Heart left ventricle (tissue), 16 donors: Measurements from ENCODE around the gene SHC3. TPM values are rescaled to one million over a fixed set of nuclear protein-coding genes. Genes with fewer than 3 reads are reported as not detected.

ENCODE experiments used
- ATAC-seq, 4 donors: fragments of 200-7000 bp; cut with Tn5 transposase; one replicate each; pipeline ENCODE4 v1.9.1; 2020 to 2022; ENCODE audit warnings: moderate library complexity in 4 of 4, mild to moderate bottlenecking in 3 of 4, moderate number of reproducible peaks in 1 of 4
- DNase-seq, 5 donors: peaks; one replicate each; pipeline ENCODE4 v3.0.0-alpha.2; 2020
- H3K27ac ChIP-seq, 12 donors: fragments of 200-600 bp; sonication (generic) in 4 of 12; one replicate each; pipeline versions ENCODE4 v1.5.0 to v1.8.0; 2016 to 2022; ENCODE audit warnings: mild to moderate bottlenecking in 2 of 12
- H3K27me3 ChIP-seq, 9 donors: fragments of 200-600 bp; sonication (generic) in 2 of 9; one replicate each; pipeline versions ENCODE4 v1.5.1 to v1.8.0; 2016 to 2022; ENCODE audit warnings: mild to moderate bottlenecking in 3 of 9
- H3K36me3 ChIP-seq, 9 donors: fragments of 200-600 bp; sonication (generic) in 2 of 9; one replicate each; pipeline versions ENCODE4 v1.5.0 to v1.8.0; 2018 to 2022; ENCODE audit warnings: mild to moderate bottlenecking in 2 of 9
- H3K4me1 ChIP-seq, 12 donors: fragments of 200-600 bp; sonication (generic) in 4 of 12; one replicate each; pipeline versions ENCODE4 v1.5.0 to v1.8.0; 2016 to 2022; ENCODE audit warnings: mild to moderate bottlenecking in 3 of 12
- H3K4me3 ChIP-seq, 12 donors: fragments of 200-600 bp; sonication (generic) in 4 of 12; one replicate each; pipeline versions ENCODE4 v1.5.0 to v1.8.0; 2017 to 2022; ENCODE audit warnings: mild to moderate bottlenecking in 9 of 12, moderate library complexity in 4 of 12
- H3K9me3 ChIP-seq, 12 donors: fragments of 200-600 bp; sonication (generic) in 4 of 12; one replicate each; pipeline versions ENCODE4 v1.5.0 to v1.8.0; 2016 to 2022; ENCODE audit warnings: mild to moderate bottlenecking in 1 of 12
- CTCF ChIP-seq, 12 donors: fragments of 200-600 bp; sonication (generic) in 4 of 12; IDR thresholded peaks; one replicate each; pipeline versions ENCODE4 v1.5.0 to v1.8.0; 2018 to 2022; ENCODE audit warnings: antibody characterized with exemption in 12 of 12, mild to moderate bottlenecking in 5 of 12
- POLR2A ChIP-seq, 2 donors: fragments of 450-650 bp; IDR thresholded peaks; one replicate each; pipeline ENCODE4 v1.6.1; 2017; ENCODE audit warnings: antibody characterized with exemption in 2 of 2, mild to moderate bottlenecking in 2 of 2, moderate library complexity in 2 of 2
- WGBS, 4 donors: extraction: QIAGEN DNeasy Blood & Tissue Kit in 2 of 4; methylation state at CpG; one replicate each; pipeline versions ENCODE4 v1.1.5 to v1.1.7; 2013 to 2018; 5-methylcytosine and 5-hydroxymethylcytosine counted together
- intact Hi-C, 10 donors: fragments of 100-400 bp; cut with DNase I; formaldehyde crosslinking; loops; one replicate each; pipeline versions ENCODE4 v1.11.1 to v1.14.2; 2022
- polyA plus RNA-seq, 2 donors: library from polyadenylated mRNA; stranded (reverse); fragments of 200-250 nt; gene quantifications; one replicate each; pipeline ENCODE4 v1.2.3, GENCODE V29; 2013
- total RNA-seq, 9 donors: library from RNA; depleted of rRNA in 2 of 9; stranded (reverse); fragments of >200 nt in 2 of 9; fragmentation: NEBNext Ultra II Directional in 3 of 9; extraction: Animal tissue kit (Norgen Biotek cat#: 25700) in 3 of 9; gene quantifications; one replicate each; pipeline versions ENCODE4 v1.1.0 to v1.2.4, GENCODE V29; 2016 to 2023
- donor health status: ischemic (EF 13 %, LVEDD 7.1; RV severe dilation, severe dysfunction).
- donor health status: healthy with polysubstance abuse.
- donor health status: DM: no; HTN: yes; CAD: no.
- donor health status: DM: no; HTN: no; CAD: no.
- donor health status: ischemic (EF 25% LVEDD 6.9; RV normal size, moderate dysfunction).
- donor health status: ischemic (EF 25% LVEDD 5.7; RV mildly dilated, moderate dysfunction).
- donor health status: healthy.
- donor health status: DM: yes; HTN: yes; CAD: no.
- donor health status: ischemic (EF 35%, LVEDD 5.7; RV mildly dilated, moderate dysfunction).
- donor health status: nonischemic (EF 11% LVEDD 7.7; RV severe dilation, severe dysfunction).
- donor health status: DM: yes; HTN: yes; CAD: no.
- donor health status: PGD.
- donor health status: ischemic (EF 29% LVEDD 5.4; RV normal size, mild dysfunction).
- donor health status: nonischemic (EF 23%, LVEDD 6.1; RV moderate dilation, normal function).

The SHC3 gene
- total and polyA plus RNA-seq, 11 donors = 0.20 to 4.3 (median 0.52) TPM

- peak within 1 kb of the TSS; percentile 53 to 94 (median 72) for H3K4me3 ChIP-seq
- H3K27me3 ChIP-seq = peaks cover 0 to 12% (median 5%) of the 10 kb centered on the region in 9 donors
- no peaks in the 10 kb centered on the region for H3K9me3 ChIP-seq
- H3K27ac ChIP-seq = peak within 1 kb of the TSS; percentile 0 to 91 (median 76)
- WGBS, 4 donors = 1 to 3% (median 2%) methylated on average over 26 to 94 of the region's 94 CpGs
- DNase-seq (peak; percentile 79 to 84 (median 81)), ATAC-seq (peak; percentile 46 to 92 (median 84))
- H3K36me3 ChIP-seq = peaks cover 0 to 9% (median 0%) of the 10 kb centered on the region in 9 donors
- TF ChIP-seq CTCF (IDR thresholded peaks at IDR 0.05) (peak in 6 of 12 donors; percentile 9 to 37 (median 17)), POLR2A (IDR thresholded peaks at IDR 0.05) (peak; percentile 42 to 90)
- H3K4me1 ChIP-seq = peaks cover 0 to 43% (median 10%) of the 10 kb centered on the region in 12 donors
- intact Hi-C loops = loop anchor here in 8 of 10 donors (2.0 to 10.0 kb wide), 12 partner anchors 39 to 337 kb away; no protein-coding TSS in a partner anchor
These were observed 187.3 kb downstream of the SHC3 start, which contains the start of gene S1PR3 for GRCh38 chr9:88991066-88992034. Gene S1PR3 (plus strand): TSS chr9:88991468. CDS start chr9:89001201, 9,733 bp downstream.

- Histone ChIP-seq H3K36me3 (peaks cover 0 to 2% (median 0%) of the 10 kb centered on the region in 9 donors), H3K27ac (peak overlapping the region; percentile 0 to 91 (median 76)), H3K9me3 (no peaks in the 10 kb centered on the region), H3K27me3 (peaks cover 0 to 12% (median 5%) of the 10 kb centered on the region in 9 donors), H3K4me3 (peak overlapping the region in 11 of 12 donors; percentile 53 to 94 (median 73)), H3K4me1 (peaks cover 0 to 41% (median 10%) of the 10 kb centered on the region in 12 donors)
- peak in 2 of 5 donors; percentile 48 to 71 for DNase-seq
- intact Hi-C loops = loop anchor here in 8 of 10 donors (2.0 to 10.0 kb wide), 12 partner anchors 38 to 336 kb away; no protein-coding TSS in a partner anchor
- peak; percentile 53 to 75 (median 57) for ATAC-seq
- 24 to 40% (median 31%) methylated on average over 19 to 21 of the region's 21 CpGs for WGBS, 4 donors
- TF ChIP-seq POLR2A (IDR thresholded peaks at IDR 0.05) (no peak), CTCF (IDR thresholded peaks at IDR 0.05) (peak in 2 of 12 donors; percentile 22 to 37)
These were observed 187.9 kb downstream of the SHC3 start for GRCh38 chr9:88990729-88991065.

- intact Hi-C loops = loop anchor here in 8 of 10 donors (2.0 to 10.0 kb wide), 12 partner anchors 38 to 335 kb away; no protein-coding TSS in a partner anchor
- Histone ChIP-seq H3K27ac (peak overlapping the region in 10 of 12 donors; percentile 0 to 91 (median 78)), H3K27me3 (peaks cover 0 to 12% (median 5%) of the 10 kb centered on the region in 9 donors), H3K36me3 (no peaks in the 10 kb centered on the region), H3K4me3 (peak overlapping the region in 7 of 12 donors; percentile 53 to 94 (median 79)), H3K9me3 (no peaks in the 10 kb centered on the region), H3K4me1 (peaks cover 0 to 36% (median 10%) of the 10 kb centered on the region in 12 donors)
- no peak for TF ChIP-seq POLR2A (IDR thresholded peaks at IDR 0.05)
- no peak for TF ChIP-seq CTCF (IDR thresholded peaks at IDR 0.05)
- ATAC-seq (no peak), DNase-seq (no peak)
- WGBS, 4 donors = 77 to 86% (median 82%) methylated on average over 22 to 25 of the region's 25 CpGs
These were observed 188.4 kb downstream of the SHC3 start for GRCh38 chr9:88990041-88990728.
